Small intestine (tissue), 7 donors: ENCODE data around the gene ACTN1. TPM values are rescaled to one million over a fixed set of nuclear protein-coding genes. Genes with fewer than 3 reads are reported as not detected.
"Not testable (repeated sequence)": the region's sequence is repeated elsewhere in the genome, so short reads cannot be mapped to it uniquely, and the experiment has no call there.

ENCODE experiments used
- DNase-seq, 2 donors: peaks; one replicate each; pipeline versions ENCODE4 v3.0.0 to v3.0.0-alpha.2; 2013
- FAIRE-seq: peaks from 2 replicates; lab custom pipeline; 2012; peaks lifted over from hg19 to GRCh38; lab: Jason Lieb, UNC
- H3K27ac ChIP-seq, 3 donors: one replicate each; pipeline ENCODE4 v1.5.1; 2013; ENCODE audit warnings: low read length in 2 of 3, mild to moderate bottlenecking in 2 of 3, control low read depth in 1 of 3, inconsistent platforms in 1 of 3, low read depth in 1 of 3, moderate library complexity in 1 of 3
- H3K27me3 ChIP-seq, 3 donors: one replicate each; pipeline ENCODE4 v1.6.1; 2013; ENCODE audit warnings: low read length in 3 of 3, inconsistent platforms in 1 of 3; ENCODE audit not compliant: control insufficient read depth in 3 of 3, insufficient read depth in 3 of 3
- H3K36me3 ChIP-seq, 3 donors: one replicate each; pipeline ENCODE4 v1.6.1; 2013; ENCODE audit warnings: low read length in 3 of 3, inconsistent platforms in 1 of 3, low read depth in 1 of 3, mild to moderate bottlenecking in 1 of 3, moderate library complexity in 1 of 3; ENCODE audit not compliant: control insufficient read depth in 3 of 3, insufficient read depth in 2 of 3
- H3K4me1 ChIP-seq, 3 donors: one replicate each; pipeline ENCODE4 v1.6.1; 2013; ENCODE audit warnings: low read length in 2 of 3, inconsistent platforms in 1 of 3, low read depth in 1 of 3, mild to moderate bottlenecking in 1 of 3, moderate library complexity in 1 of 3; ENCODE audit not compliant: control insufficient read depth in 3 of 3, insufficient read depth in 2 of 3
- H3K4me3 ChIP-seq, 3 donors: one replicate each; pipeline ENCODE4 v1.5.1; 2013; ENCODE audit warnings: low read length in 3 of 3, control low read depth in 1 of 3, inconsistent platforms in 1 of 3, low read depth in 1 of 3, mild to moderate bottlenecking in 1 of 3, moderate library complexity in 1 of 3
- H3K9me3 ChIP-seq, 2 donors: one replicate each; pipeline ENCODE4 v1.6.1; 2013; ENCODE audit warnings: low read depth in 1 of 2, low read length in 1 of 2; ENCODE audit not compliant: control insufficient read depth in 2 of 2, insufficient read depth in 1 of 2
- WGBS, 3 donors: extraction: QIAGEN DNeasy Blood & Tissue Kit; methylation state at CpG; one replicate each; pipeline ENCODE4 v1.1.7; 2013; 5-methylcytosine and 5-hydroxymethylcytosine counted together
- polyA plus RNA-seq, 4 donors: library from polyadenylated mRNA; stranded (reverse) in 3 of 4; unstranded in 1 of 4; fragments of 200-250 nt in 3 of 4; fragments of 120-200 nt in 1 of 4; gene quantifications; one replicate each; pipeline versions ENCODE4 v1.2.1 to v1.2.3, GENCODE V29; 2013
- donor health status: healthy with polysubstance abuse.
- donor health status: control.
- donor health status: control.
- donor health status: Bipolar disorder and iron deficiency.
- donor health status: healthy.

The ACTN1 gene
- polyA plus RNA-seq, 4 donors, result 6.7 to 67.7 (median 33.1) TPM

DNA sequence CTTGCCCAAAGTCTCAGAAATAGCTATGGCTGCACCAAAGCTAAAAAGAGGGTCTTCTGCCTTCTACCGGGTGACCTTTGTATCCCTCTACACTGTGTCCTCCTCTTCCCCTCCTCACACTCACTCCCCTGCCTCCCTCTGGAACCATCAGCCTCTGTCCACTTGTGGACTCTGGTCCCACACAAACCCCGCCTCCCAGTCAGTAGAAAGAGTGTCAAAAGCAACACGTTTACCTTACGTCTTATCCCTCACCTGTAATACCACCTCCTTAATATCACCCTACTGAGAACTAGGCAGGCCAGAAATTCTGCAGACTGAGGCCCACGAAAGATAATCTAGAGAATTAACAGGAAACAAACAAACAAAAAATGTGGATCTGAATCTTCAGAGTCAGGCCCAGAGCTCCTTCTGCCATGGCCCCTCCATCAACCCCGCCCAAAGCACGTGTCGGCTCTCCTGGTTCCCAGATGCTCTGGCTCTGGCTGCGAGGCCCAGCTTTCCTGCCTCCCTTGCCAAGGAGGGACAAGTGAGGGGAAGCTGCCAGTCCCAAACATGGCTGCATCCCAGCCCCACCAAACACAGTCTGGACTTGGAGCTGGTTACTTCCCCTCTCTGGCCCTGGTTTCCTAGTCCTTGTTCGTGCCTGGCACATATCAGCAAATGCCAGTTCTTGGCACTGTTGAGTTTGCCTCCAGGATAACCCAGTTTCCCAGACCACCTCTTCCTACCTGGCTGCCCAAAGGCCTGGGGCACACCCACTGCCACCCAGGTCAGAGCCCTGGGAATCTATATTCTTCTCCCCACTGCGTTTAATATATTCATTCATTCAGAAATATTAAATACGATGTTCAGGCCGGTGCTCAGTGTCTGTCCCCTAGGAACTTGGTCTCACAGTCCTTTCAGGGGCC, 2.7 kb downstream of the ACTN1 start:
- Histone ChIP-seq H3K9me3 (no peaks in the 10 kb centered on the region), H3K4me3 (peak overlapping the region in 1 of 3 donors; percentile 97), H3K27ac (peak overlapping the region in 2 of 3 donors; percentile 94 to 95), H3K27me3 (no peaks in the 10 kb centered on the region), H3K36me3 (peaks cover 0 to 45% (median 0%) of the 10 kb centered on the region in 3 donors), H3K4me1 (peaks cover 0 to 32% (median 8%) of the 10 kb centered on the region in 3 donors)
- FAIRE-seq, result no peak
- DNase-seq, result peak; percentile 33 to 64
- 56 to 67% (median 60%) methylated on average over 13 of the region's 13 CpGs for WGBS, 3 donors

GRCh38 chr14:68975667-68976066, 3.4 kb downstream of the ACTN1 start:
- H3K4me1 ChIP-seq, result peaks cover 0 to 36% (median 8%) of the 10 kb centered on the region in 3 donors
- no peaks in the 10 kb centered on the region for H3K27me3 ChIP-seq
- no peak overlapping the region for H3K4me3 ChIP-seq
- no peak for FAIRE-seq
- 51 to 63% (median 56%) methylated on average over 7 of the region's 7 CpGs for WGBS, 3 donors
- H3K36me3 ChIP-seq, result peaks cover 0 to 46% (median 0%) of the 10 kb centered on the region in 3 donors
- no peaks in the 10 kb centered on the region for H3K9me3 ChIP-seq
- peak in 1 of 2 donors; percentile 50 for DNase-seq
- peak overlapping the region in 2 of 3 donors; percentile 94 to 95 for H3K27ac ChIP-seq

DNA sequence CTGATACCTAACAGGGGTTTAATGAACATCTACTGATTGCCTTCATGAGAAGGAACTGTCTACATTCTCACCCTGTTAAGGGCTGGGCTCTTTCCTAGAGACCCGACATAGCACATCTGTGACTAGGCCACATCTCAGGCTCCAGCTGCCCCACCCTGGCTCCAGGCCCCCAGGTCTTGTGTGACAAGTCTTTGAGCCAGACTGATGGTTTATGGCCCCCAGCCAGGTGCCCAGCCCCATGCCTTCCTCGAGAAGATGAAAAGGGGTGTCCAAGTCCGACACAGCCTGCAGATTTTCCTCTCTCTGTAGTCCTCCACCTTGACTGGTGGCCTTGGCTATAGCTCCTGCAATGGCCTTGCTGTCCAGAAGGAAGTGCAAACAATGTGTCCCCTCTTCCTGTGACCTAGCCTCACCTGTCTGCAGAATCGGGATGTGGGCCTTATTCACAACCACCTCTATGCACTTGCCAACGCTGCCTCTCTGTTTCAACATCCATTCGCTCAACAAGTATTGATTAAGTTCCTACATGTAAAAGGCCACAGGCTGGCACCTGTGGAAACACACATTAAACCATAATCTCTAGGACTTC, 4.2 kb downstream of the ACTN1 start:
- no peak overlapping the region for H3K4me3 ChIP-seq
- H3K9me3 ChIP-seq, result no peaks in the 10 kb centered on the region
- WGBS, 3 donors, result 67 to 73% (median 72%) methylated on average over 6 of the region's 6 CpGs
- H3K27ac ChIP-seq, result peak overlapping the region in 1 of 3 donors; percentile 95
- H3K4me1 ChIP-seq, result peaks cover 0 to 42% (median 8%) of the 10 kb centered on the region in 3 donors
- no peaks in the 10 kb centered on the region for H3K27me3 ChIP-seq
- H3K36me3 ChIP-seq, result peaks cover 0 to 49% (median 0%) of the 10 kb centered on the region in 3 donors
- FAIRE-seq (no peak), DNase-seq (no peak)

DNA sequence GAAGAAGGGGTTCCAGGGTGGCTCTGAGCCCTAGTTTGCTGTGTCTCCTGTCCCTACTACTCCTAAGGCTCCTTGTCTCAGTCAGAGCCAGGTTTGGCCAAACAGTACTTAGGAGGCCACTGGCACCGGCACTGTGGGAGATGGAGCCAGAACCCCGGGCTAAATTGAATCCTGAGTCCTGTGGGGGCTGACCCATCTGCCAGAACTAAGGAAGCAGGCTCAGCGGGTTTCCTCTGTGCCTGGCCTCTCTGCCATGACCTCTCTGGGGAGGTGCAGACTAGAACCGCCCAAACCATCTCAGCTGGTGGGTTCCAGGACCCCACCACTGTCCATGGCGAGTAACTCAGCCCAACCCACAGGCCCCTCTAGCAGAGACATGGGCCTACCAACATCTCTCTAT, 5.5 kb downstream of the ACTN1 start:
- Histone ChIP-seq H3K4me1 (peaks cover 0 to 52% (median 11%) of the 10 kb centered on the region in 3 donors), H3K36me3 (peaks cover 0 to 51% (median 0%) of the 10 kb centered on the region in 3 donors), H3K27ac (peak overlapping the region in 1 of 3 donors; percentile 8), H3K4me3 (no peak overlapping the region), H3K9me3 (no peaks in the 10 kb centered on the region), H3K27me3 (no peaks in the 10 kb centered on the region)
- DNase-seq, result no peak
- no peak for FAIRE-seq
- 90 to 100% (median 91%) methylated on average over 5 of the region's 5 CpGs for WGBS, 3 donors

DNA sequence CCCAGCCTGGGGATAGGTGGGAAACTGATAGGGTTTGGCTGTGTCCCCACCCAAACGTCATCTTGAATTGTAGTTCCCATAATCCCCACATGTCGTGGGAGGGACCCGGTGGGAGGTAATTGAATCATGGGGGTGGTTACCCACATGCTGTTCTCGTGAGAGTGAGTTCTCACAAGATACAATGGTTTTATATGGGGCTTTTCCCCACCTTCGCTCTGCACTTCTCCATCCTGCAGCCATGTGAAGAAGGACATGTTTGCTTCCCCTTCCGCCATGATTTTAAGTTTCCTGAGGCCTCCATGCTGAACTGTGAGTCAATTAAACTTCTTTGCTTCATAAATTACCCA, 5.9 kb downstream of the ACTN1 start:
- peaks cover 0 to 54% (median 12%) of the 10 kb centered on the region in 3 donors for H3K4me1 ChIP-seq
- H3K27me3 ChIP-seq, DNase-seq, FAIRE-seq, H3K9me3 ChIP-seq, H3K4me3 ChIP-seq: not testable (repeated sequence)
- 85 to 86% (median 86%) methylated on average over 6 of the region's 6 CpGs for WGBS, 3 donors
- peaks cover 0 to 52% (median 0%) of the 10 kb centered on the region in 3 donors for H3K36me3 ChIP-seq
- peak overlapping the region in 1 of 3 donors; percentile 53 for H3K27ac ChIP-seq

- no peak for DNase-seq
- H3K27ac ChIP-seq, result peak overlapping the region in 1 of 3 donors; percentile 53
- no peak for FAIRE-seq
Measured at GRCh38 chr14:68972507-68973218, 6.4 kb downstream of the ACTN1 start.

GRCh38 chr14:68971411-68972035, 7.6 kb downstream of the ACTN1 start:
- Histone ChIP-seq H3K4me3 (no peak overlapping the region), H3K9me3 (no peaks in the 10 kb centered on the region), H3K36me3 (peaks cover 0 to 56% (median 0%) of the 10 kb centered on the region in 3 donors), H3K27me3 (no peaks in the 10 kb centered on the region), H3K4me1 (peaks cover 1 to 58% (median 14%) of the 10 kb centered on the region in 3 donors), H3K27ac (peak overlapping the region in 1 of 3 donors; percentile 22)
- 80 to 87% (median 84%) methylated on average over 9 of the region's 9 CpGs for WGBS, 3 donors
- FAIRE-seq, result no peak
- no peak for DNase-seq

More at GRCh38 chr14:68972507-68973218, 6.4 kb downstream of the ACTN1 start:
- Histone ChIP-seq H3K27me3 (no peaks in the 10 kb centered on the region), H3K4me3 (no peak overlapping the region), H3K36me3 (peaks cover 0 to 55% (median 0%) of the 10 kb centered on the region in 3 donors), H3K4me1 (peaks cover 0 to 56% (median 13%) of the 10 kb centered on the region in 3 donors), H3K9me3 (no peaks in the 10 kb centered on the region)
- 78 to 85% (median 85%) methylated on average over 14 of the region's 14 CpGs for WGBS, 3 donors
